SK-N-SH treated with all-trans-retinoic acid at 6 μM for 48 hours (cell line): Measurements from ENCODE around the gene SLC6A4.

Experiments
- ARNTL ChIP-seq: fragments of 450-650 bp; formaldehyde crosslinking; IDR thresholded peaks from 2 replicates; pipeline ENCODE4 v1.5.0; 2020; ENCODE audit warnings: low read depth, mild to moderate bottlenecking, moderate library complexity, borderline replicate concordance
- BACH2 ChIP-seq: fragments of 250-450 bp; sonication (Bioruptor Pico); IDR thresholded peaks from 2 replicates; pipeline ENCODE4 v1.9.0; 2021; ENCODE audit warnings: mild to moderate bottlenecking, borderline replicate concordance
- CSDC2 ChIP-seq: fragments of 250-450 bp; sonication (Bioruptor Pico); IDR thresholded peaks from 2 replicates; pipeline ENCODE4 v1.5.0; 2020; ENCODE audit warnings: mild to moderate bottlenecking, moderate library complexity
- GLIS3 ChIP-seq: fragments of 250-450 bp; sonication (Bioruptor Pico); IDR thresholded peaks from 2 replicates; pipeline ENCODE4 v1.5.0; 2020; ENCODE audit warnings: mild to moderate bottlenecking, moderate library complexity
- RARB ChIP-seq: fragments of 250-450 bp; sonication (Bioruptor Pico); IDR thresholded peaks from 2 replicates; pipeline ENCODE4 v1.8.0; 2021; ENCODE audit warnings: mild to moderate bottlenecking, moderate library complexity
- TSHZ2 ChIP-seq: fragments of 250-450 bp; sonication (Bioruptor Pico); IDR thresholded peaks from 2 replicates; pipeline ENCODE4 v1.5.0; 2020; ENCODE audit warnings: mild to moderate bottlenecking, moderate library complexity
- ZFP30 ChIP-seq: fragments of 450-650 bp; formaldehyde crosslinking; IDR thresholded peaks from 2 replicates; pipeline ENCODE4 v1.5.0; 2022; ENCODE audit warnings: mild to moderate bottlenecking, moderate library complexity
- ZNF70 ChIP-seq: fragments of 450-650 bp; formaldehyde crosslinking; IDR thresholded peaks from 2 replicates; pipeline ENCODE4 v1.5.0; 2020; ENCODE audit warnings: mild to moderate bottlenecking, moderate library complexity
- TF ChIP-seq, protein P1 (sequence below): fragments of 250-450 bp; sonication (Bioruptor Pico); IDR thresholded peaks from 2 replicates; pipeline ENCODE4 v1.8.0; 2020; ENCODE audit warnings: mild to moderate bottlenecking, moderate library complexity, borderline replicate concordance

DNA sequence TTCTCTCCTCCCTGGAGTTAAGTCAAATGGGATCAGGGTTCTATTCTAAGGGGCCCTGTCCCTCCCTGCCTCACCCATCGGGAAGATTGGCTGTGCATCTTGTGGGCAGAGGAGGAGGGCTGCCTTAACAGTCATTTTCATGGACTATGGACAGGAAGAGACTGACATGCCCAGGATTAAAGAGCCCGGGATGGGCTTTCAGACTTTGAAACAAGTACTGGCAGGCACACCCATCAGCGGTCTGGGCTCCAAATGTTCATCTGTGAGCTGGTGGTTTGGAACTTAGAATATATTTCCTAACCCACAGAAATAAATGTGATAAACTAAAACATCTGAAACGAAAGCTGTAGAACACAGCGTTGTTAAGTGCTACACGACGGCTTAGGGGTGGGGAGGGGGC, 6.5 kb downstream of the SLC6A4 start:
- TF ChIP-seq ZFP30 (CRISPR knock-in tag) (no peak), ARNTL (CRISPR knock-in tag) (no peak), ZNF70 (CRISPR knock-in tag) (no peak), CSDC2 (CRISPR knock-in tag) (no peak), GLIS3 (CRISPR knock-in tag) (no peak), BACH2 (CRISPR knock-in tag) (no peak), RARB (CRISPR knock-in tag) (no peak), TSHZ2 (CRISPR knock-in tag) (no peak)
- TF ChIP-seq, protein P1, sequence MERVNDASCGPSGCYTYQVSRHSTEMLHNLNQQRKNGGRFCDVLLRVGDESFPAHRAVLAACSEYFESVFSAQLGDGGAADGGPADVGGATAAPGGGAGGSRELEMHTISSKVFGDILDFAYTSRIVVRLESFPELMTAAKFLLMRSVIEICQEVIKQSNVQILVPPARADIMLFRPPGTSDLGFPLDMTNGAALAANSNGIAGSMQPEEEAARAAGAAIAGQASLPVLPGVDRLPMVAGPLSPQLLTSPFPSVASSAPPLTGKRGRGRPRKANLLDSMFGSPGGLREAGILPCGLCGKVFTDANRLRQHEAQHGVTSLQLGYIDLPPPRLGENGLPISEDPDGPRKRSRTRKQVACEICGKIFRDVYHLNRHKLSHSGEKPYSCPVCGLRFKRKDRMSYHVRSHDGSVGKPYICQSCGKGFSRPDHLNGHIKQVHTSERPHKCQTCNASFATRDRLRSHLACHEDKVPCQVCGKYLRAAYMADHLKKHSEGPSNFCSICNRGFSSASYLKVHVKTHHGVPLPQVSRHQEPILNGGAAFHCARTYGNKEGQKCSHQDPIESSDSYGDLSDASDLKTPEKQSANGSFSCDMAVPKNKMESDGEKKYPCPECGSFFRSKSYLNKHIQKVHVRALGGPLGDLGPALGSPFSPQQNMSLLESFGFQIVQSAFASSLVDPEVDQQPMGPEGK (CRISPR knock-in tag) = no peak
